ENCODE results near the gene ASTN2. TPM values are rescaled to one million over a fixed set of nuclear protein-coding genes. Genes with fewer than 3 reads are reported as not detected.
A peak's percentile ranks its signal among the peaks of the same experiment; 100 is the strongest.

Gene ASTN2
- total and polyA plus RNA-seq, 2 donors = 3.1 to 10.2 TPM

GRCh38 chr9:116658265-116658664 lies 756.6 kb downstream of the ASTN2 start:
- Histone ChIP-seq H3K4me3 (ENCODE audit: low read depth, low read length) (no peak overlapping the region), H3K27ac (ENCODE audit: low read depth) (no peak overlapping the region), H3K36me3 (ENCODE audit: insufficient read depth) (no peaks in the 10 kb centered on the region), H3K4me1 (ENCODE audit: insufficient read depth) (no peaks in the 10 kb centered on the region)
- 96% methylated on average over 2 of the region's 2 CpGs for WGBS
- no peak for DNase-seq (ENCODE audit: extremely low spot score)

- Histone ChIP-seq H3K4me3 (ENCODE audit: low read depth, low read length) (no peak overlapping the region), H3K4me1 (ENCODE audit: insufficient read depth) (no peaks in the 10 kb centered on the region), H3K36me3 (ENCODE audit: insufficient read depth) (no peaks in the 10 kb centered on the region), H3K27ac (ENCODE audit: low read depth) (no peak overlapping the region)
- DNase-seq (ENCODE audit: extremely low spot score) = no peak
- 72% methylated on average over 2 of the region's 2 CpGs for WGBS
Measured at GRCh38 chr9:116656977-116657376, 757.9 kb downstream of the ASTN2 start.

DNA sequence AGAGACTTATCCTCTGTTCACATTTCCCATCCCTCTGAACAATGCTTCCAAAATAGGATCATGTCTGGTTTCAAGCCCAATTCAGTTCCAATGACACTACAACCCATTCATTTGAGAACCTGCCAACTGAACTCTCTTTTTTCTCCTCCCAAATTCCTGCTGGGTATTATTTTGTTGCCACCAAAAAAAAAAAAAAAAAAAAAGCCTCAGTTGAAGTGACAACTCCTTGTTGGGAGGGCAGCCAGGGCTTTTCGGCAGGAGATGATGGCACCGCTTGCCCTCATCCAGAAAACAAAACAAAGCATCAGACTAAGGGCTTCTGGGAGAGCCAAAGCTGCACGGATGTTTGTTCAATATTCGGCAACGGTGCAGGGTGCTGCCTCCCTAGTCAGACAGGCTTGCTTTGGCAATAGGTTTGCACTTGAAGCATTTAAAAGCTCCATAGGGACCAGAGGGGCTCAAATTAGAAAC lies 758.3 kb downstream of the ASTN2 start:
- Histone ChIP-seq H3K27ac (ENCODE audit: low read depth) (no peak overlapping the region), H3K4me3 (ENCODE audit: low read depth, low read length) (no peak overlapping the region), H3K36me3 (ENCODE audit: insufficient read depth) (no peaks in the 10 kb centered on the region), H3K4me1 (ENCODE audit: insufficient read depth) (no peaks in the 10 kb centered on the region)
- WGBS = 56% methylated on average over 5 of the region's 5 CpGs
- no peak for DNase-seq (ENCODE audit: extremely low spot score)

GRCh38 chr9:116654059-116654355 lies 760.9 kb downstream of the ASTN2 start:
- no peak for DNase-seq (ENCODE audit: extremely low spot score)
- H3K27ac ChIP-seq (ENCODE audit: low read depth) = no peak overlapping the region
- no peaks in the 10 kb centered on the region for H3K4me1 ChIP-seq (ENCODE audit: insufficient read depth)
- H3K4me3 ChIP-seq (ENCODE audit: low read depth, low read length) = no peak overlapping the region
- WGBS = 68% methylated on average over 3 of the region's 3 CpGs
- no peaks in the 10 kb centered on the region for H3K36me3 ChIP-seq (ENCODE audit: insufficient read depth)

- WGBS = 87% methylated on average over 7 of the region's 7 CpGs
- H3K27ac ChIP-seq (ENCODE audit: low read depth) = no peak overlapping the region
- no peak for DNase-seq (ENCODE audit: extremely low spot score)
Measured at GRCh38 chr9:116653348-116654058, 761.4 kb downstream of the ASTN2 start.

DNA sequence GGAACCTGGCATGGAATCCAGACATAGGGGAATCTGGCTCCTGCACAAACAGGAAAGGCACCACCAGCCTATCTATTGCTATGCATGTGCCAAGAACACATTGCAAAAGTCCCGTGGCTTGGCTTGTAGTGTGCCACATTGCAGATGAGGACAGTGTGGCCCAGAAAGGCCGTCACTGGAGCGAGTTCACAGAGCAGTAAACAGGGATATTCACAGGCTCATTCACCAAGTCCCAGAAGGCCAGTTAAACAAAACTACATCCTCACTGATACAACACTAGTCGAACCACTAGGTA lies 767.4 kb downstream of the ASTN2 start:
- WGBS = 82% methylated on average over 4 of the region's 4 CpGs
- no peak overlapping the region for H3K4me3 ChIP-seq (ENCODE audit: low read depth, low read length)
- H3K4me1 ChIP-seq (ENCODE audit: insufficient read depth) = peaks cover 2% of the 10 kb centered on the region
- H3K36me3 ChIP-seq (ENCODE audit: insufficient read depth) = no peaks in the 10 kb centered on the region
- no peak overlapping the region for H3K27ac ChIP-seq (ENCODE audit: low read depth)
- no peak for DNase-seq (ENCODE audit: extremely low spot score)

More at GRCh38 chr9:116653348-116654058, 761.4 kb downstream of the ASTN2 start:
- Histone ChIP-seq H3K4me3 (ENCODE audit: low read depth, low read length) (no peak overlapping the region), H3K4me1 (ENCODE audit: insufficient read depth) (no peaks in the 10 kb centered on the region), H3K36me3 (ENCODE audit: insufficient read depth) (no peaks in the 10 kb centered on the region)

- Histone ChIP-seq H3K4me3 (ENCODE audit: low read depth, low read length) (no peak overlapping the region), H3K4me1 (ENCODE audit: insufficient read depth) (peaks cover 2% of the 10 kb centered on the region), H3K36me3 (ENCODE audit: insufficient read depth) (no peaks in the 10 kb centered on the region), H3K27ac (ENCODE audit: low read depth) (no peak overlapping the region)
- no peak for DNase-seq (ENCODE audit: extremely low spot score)
- 83% methylated on average over 5 of the region's 5 CpGs for WGBS
Measured at GRCh38 chr9:116646661-116647514, 768.0 kb downstream of the ASTN2 start.

GRCh38 chr9:116644091-116644688 lies 770.7 kb downstream of the ASTN2 start:
- no peak overlapping the region for H3K4me3 ChIP-seq (ENCODE audit: low read depth, low read length)
- 74% methylated on average over 2 of the region's 2 CpGs for WGBS
- H3K4me1 ChIP-seq (ENCODE audit: insufficient read depth) = peaks cover 2% of the 10 kb centered on the region
- H3K27ac ChIP-seq (ENCODE audit: low read depth) = peak overlapping the region; percentile 39
- no peaks in the 10 kb centered on the region for H3K36me3 ChIP-seq (ENCODE audit: insufficient read depth)
- DNase-seq (ENCODE audit: extremely low spot score) = no peak

DNA sequence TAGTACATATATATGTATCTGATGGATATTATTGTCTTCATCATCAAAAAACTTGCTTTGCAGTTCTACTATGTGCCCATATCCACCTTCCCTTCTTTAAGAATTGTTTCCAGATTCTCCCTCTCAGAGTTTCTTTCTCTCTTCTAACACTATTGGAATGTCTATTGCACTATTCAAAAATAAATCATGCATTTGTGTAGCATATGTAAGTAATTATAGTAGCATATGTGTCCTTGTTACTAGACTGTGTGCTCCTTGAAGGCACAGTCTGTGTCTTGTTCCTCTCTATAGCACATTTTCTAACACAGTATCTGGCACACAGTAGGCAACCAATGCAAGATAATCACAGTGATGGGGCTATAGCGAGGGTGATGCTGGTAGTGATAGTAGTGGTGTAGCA lies 771.2 kb downstream of the ASTN2 start:
- DNase-seq (ENCODE audit: extremely low spot score) = no peak
- Histone ChIP-seq H3K36me3 (ENCODE audit: insufficient read depth) (no peaks in the 10 kb centered on the region), H3K27ac (ENCODE audit: low read depth) (peak overlapping the region; percentile 39), H3K4me3 (ENCODE audit: low read depth, low read length) (no peak overlapping the region), H3K4me1 (ENCODE audit: insufficient read depth) (peaks cover 2% of the 10 kb centered on the region)
- WGBS = 96% methylated on average over 1 of the region's 1 CpG

GRCh38 chr9:116641292-116642059 lies 773.4 kb downstream of the ASTN2 start:
- H3K4me3 ChIP-seq (ENCODE audit: low read depth, low read length) = no peak overlapping the region
- DNase-seq (ENCODE audit: extremely low spot score) = no peak
- no peak overlapping the region for H3K27ac ChIP-seq (ENCODE audit: low read depth)
- WGBS = 38% methylated on average over 2 of the region's 2 CpGs
- peaks cover 2% of the 10 kb centered on the region for H3K4me1 ChIP-seq (ENCODE audit: insufficient read depth)
- no peaks in the 10 kb centered on the region for H3K36me3 ChIP-seq (ENCODE audit: insufficient read depth)

DNA sequence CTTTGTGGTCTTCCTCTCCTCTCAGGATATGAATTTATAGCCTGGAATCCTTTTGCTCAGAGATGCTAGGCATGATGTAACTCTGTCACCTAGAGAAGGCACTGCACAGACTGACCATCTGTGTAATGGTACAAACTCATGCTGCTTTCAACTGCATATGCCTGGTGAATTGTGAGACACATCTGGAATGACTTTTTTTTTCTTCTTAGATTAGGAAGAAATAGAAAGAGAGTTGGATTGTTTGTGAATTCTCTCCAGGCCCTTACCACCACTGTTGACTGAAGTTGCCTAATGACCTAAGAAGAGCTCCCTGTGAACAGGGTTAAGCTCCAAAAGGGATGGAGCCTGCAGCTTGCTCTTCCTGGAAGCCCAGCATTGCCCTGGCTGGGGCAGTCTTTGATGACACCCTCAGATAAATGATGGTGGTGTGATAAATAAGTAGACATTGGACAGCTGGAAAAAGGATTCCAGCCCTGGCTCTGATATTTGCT lies 775.6 kb downstream of the ASTN2 start:
- H3K4me3 ChIP-seq (ENCODE audit: low read depth, low read length) = no peak overlapping the region
- DNase-seq (ENCODE audit: extremely low spot score) = no peak

GRCh38 chr9:116635908-116636307 lies 778.9 kb downstream of the ASTN2 start:
- 88% methylated on average over 2 of the region's 2 CpGs for WGBS
- H3K27ac ChIP-seq (ENCODE audit: low read depth) = no peak overlapping the region

More for the DNA sequence above, 775.6 kb downstream of the ASTN2 start:
- H3K4me1 ChIP-seq (ENCODE audit: insufficient read depth) = no peaks in the 10 kb centered on the region
- no peaks in the 10 kb centered on the region for H3K36me3 ChIP-seq (ENCODE audit: insufficient read depth)
- H3K27ac ChIP-seq (ENCODE audit: low read depth) = no peak overlapping the region

GRCh38 chr9:116632990-116633838 lies 781.6 kb downstream of the ASTN2 start:
- H3K4me1 ChIP-seq (ENCODE audit: insufficient read depth) = no peaks in the 10 kb centered on the region
- 90% methylated on average over 6 of the region's 6 CpGs for WGBS
- no peaks in the 10 kb centered on the region for H3K36me3 ChIP-seq (ENCODE audit: insufficient read depth)
- no peak for DNase-seq (ENCODE audit: extremely low spot score)
- H3K27ac ChIP-seq (ENCODE audit: low read depth) = no peak overlapping the region
- no peak overlapping the region for H3K4me3 ChIP-seq (ENCODE audit: low read depth, low read length)

More at GRCh38 chr9:116635908-116636307, 778.9 kb downstream of the ASTN2 start:
- Histone ChIP-seq H3K36me3 (ENCODE audit: insufficient read depth) (no peaks in the 10 kb centered on the region), H3K4me1 (ENCODE audit: insufficient read depth) (no peaks in the 10 kb centered on the region), H3K4me3 (ENCODE audit: low read depth, low read length) (no peak overlapping the region)
- no peak for DNase-seq (ENCODE audit: extremely low spot score)

Data from urinary bladder (tissue), 4 donors.